ENCODE measurements around the gene ARHGAP22. TPM values are rescaled to one million over a fixed set of nuclear protein-coding genes. Genes with fewer than 3 reads are reported as not detected.
A peak's percentile ranks its signal among the peaks of the same experiment; 100 is the strongest.

The ARHGAP22 gene
- polyA plus RNA-seq, 1 experiment: 7.2 TPM

DNA sequence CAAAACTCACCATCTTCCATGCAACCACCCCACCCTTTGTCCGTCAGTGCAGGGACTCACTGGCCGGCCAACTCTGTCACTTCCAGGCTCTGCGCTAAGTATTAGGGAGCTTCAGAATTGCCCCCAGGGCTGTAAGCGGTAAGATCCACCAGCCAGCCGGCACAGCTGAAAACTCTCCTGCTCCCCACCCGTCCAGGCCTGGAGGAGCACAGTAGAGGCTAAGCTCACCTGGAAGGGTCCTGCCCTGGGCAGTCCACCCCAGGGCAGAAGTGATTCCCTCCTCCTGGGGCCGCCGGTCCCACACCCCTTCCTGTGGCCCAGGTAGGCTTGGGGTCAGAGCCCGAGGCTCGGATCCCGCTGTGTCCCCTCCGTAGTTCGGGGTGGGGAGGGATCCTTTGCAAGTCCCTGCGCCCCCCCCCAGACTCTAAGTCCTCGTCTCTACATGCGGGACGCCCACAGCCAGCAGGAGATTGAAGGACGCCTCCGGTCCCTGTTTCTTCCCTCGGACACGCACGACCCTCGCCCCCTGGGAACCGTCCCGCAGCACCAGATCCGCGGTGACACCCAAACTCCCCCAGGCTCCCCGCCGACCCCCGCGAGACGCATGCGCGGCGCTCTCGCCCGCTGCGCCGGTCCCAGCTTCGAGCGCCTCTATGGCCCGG is 138.9 kb downstream of the ARHGAP22 start:
- no peak overlapping the region; the same call in 1 of the 2 replicates for H3K4me3 ChIP-seq (ENCODE audit: low read depth, low read length)
- H3K36me3 ChIP-seq (ENCODE audit: control insufficient read depth, insufficient read depth, low read length): no peaks in the 10 kb centered on the region; the same call in 1 of the 2 replicates
- POLR2A ChIA-PET: no interaction called here
- DNase-seq (ENCODE audit: low read depth): no peak
- H3K27me3 ChIP-seq (ENCODE audit: control insufficient read depth, insufficient read depth, low read length): no peaks in the 10 kb centered on the region
- CTCF ChIA-PET: no interaction called here
- TF ChIP-seq, protein P1, sequence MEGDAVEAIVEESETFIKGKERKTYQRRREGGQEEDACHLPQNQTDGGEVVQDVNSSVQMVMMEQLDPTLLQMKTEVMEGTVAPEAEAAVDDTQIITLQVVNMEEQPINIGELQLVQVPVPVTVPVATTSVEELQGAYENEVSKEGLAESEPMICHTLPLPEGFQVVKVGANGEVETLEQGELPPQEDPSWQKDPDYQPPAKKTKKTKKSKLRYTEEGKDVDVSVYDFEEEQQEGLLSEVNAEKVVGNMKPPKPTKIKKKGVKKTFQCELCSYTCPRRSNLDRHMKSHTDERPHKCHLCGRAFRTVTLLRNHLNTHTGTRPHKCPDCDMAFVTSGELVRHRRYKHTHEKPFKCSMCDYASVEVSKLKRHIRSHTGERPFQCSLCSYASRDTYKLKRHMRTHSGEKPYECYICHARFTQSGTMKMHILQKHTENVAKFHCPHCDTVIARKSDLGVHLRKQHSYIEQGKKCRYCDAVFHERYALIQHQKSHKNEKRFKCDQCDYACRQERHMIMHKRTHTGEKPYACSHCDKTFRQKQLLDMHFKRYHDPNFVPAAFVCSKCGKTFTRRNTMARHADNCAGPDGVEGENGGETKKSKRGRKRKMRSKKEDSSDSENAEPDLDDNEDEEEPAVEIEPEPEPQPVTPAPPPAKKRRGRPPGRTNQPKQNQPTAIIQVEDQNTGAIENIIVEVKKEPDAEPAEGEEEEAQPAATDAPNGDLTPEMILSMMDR (IDR thresholded peaks at IDR 0.05; ENCODE audit: insufficient read depth, low read depth, low read length): no peak

DNA sequence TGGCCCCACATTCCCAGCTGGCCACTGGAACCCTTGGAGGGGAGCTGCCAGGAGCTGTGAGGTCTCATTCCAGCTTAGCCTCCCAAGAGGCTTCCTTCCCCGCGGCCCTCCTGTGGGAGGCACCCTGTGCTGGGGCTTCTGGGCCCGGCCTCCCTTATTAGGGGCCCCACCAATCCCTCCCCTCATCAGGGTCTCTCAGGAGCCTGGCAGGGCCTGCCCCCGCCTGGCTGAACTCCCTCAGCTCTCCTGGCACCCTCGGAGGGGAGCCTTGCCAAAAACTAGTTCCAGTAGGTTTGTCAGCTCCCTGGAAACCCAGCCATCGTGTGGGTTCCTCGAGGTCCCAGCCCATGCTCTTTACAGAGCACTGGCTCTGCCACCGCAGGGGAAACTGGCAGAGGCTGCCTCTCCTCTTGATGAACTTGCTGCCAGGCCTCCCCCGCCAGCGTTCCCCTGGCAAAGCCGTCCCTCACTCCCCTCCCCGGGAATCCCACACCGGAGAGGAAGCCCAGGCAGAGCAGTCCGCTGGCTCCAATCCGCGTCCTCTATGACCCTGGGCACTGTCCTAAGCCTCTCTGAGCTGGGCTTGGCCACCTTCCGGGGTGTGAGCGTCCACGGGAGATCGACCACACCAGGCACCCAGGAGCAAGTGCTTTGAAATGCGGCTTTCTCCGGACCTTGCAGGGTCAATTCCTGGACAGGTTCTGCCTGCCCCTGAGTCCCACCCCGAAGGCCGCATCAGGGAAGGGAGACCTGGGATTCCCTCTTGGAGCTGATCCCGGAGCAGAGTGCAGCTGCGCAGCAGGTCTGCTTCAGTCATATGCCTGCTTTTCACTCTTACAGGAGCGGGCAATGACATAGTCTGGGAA is 139.8 kb downstream of the ARHGAP22 start:
- TF ChIP-seq, protein P1 (IDR thresholded peaks at IDR 0.05; ENCODE audit: insufficient read depth, low read depth, low read length): no peak
- no peak for DNase-seq (ENCODE audit: low read depth)
- ChIA-PET POLR2A (no interaction called here), CTCF (interaction anchor here (0.9 kb wide), 1 partner anchor 190 kb away, joined by 3 read pairs; no protein-coding TSS in a partner anchor)
- Histone ChIP-seq H3K36me3 (ENCODE audit: control insufficient read depth, insufficient read depth, low read length) (no peaks in the 10 kb centered on the region; the same call in 1 of the 2 replicates), H3K27me3 (ENCODE audit: control insufficient read depth, insufficient read depth, low read length) (no peaks in the 10 kb centered on the region), H3K4me3 (ENCODE audit: low read depth, low read length) (no peak overlapping the region)

DNA sequence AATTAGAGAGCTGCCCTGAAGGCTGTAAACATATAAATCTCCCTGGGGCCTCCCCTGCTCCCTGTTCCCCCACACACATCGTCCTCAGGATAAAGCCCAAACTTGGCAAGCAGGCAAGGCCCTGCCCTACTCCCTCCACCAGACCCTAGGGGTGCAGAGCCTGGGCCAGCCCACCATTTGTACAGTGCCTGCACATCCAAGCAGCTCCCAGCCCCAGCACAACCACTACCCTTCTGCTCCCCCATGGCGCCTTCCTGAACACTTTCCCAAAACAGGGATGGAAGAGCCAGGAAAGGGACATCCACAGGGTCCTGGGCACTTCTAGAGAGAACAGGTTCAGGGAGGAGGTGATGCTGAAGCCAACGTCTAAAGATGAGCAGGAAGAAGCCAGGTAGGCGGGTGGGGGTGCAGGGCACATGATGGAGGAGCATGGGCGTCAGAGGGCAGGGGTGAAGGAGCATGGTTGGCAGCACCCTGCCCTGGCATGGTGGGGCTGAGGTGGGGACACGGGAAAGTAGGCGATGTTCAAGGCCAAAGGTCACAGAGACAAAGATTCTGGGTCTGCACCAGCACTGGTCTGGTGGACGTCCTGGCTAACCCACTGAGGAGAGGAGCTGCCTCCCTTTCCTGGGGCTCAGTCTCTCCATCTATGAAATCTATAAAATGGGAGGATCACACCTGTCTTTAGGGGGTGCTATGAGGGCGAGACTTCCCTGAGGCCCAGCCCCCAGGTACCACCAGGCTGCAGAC is 140.6 kb downstream of the ARHGAP22 start:
- TF ChIP-seq, protein P1 (IDR thresholded peaks at IDR 0.05; ENCODE audit: insufficient read depth, low read depth, low read length): no peak

DNA sequence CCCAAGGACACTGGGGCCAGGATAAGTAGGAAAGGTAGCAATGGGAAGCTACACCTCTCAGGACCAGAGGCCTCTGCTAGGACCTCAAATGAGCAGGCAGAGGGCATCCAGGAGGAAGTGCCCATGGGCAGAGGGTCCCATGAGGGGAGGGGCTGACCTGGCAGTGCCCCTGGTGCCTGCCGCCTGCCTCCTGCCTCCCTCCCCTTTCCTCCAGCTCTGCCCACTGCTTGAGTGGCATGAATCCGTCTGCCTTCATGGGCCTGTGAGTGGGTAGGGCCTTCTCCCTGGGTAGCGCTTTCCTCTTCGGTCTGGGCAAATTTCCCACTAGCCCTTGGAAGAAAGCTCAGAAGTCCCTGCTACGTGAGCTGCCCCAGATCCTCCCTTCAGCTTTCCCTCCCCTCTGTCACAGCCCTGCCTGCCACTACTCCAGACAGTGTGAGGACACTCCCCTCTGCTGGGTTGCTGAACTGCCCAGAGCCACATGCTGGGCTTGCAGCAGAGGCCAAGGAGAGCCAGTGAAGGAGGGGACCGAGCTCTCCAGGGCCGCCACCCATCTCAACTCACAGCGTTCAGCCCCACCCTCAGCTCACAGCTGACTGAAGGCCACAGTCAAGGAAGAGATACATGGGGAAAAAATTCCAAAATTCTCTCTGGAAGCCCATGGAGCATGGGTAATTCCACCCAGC is 141.4 kb downstream of the ARHGAP22 start:
- ChIA-PET CTCF (interaction anchor here (0.8 to 1.9 kb wide), 4 partner anchors 9 to 193 kb away, joined by 3 to 9 read pairs (median 5); no protein-coding TSS in a partner anchor), POLR2A (no interaction called here)
- Histone ChIP-seq H3K27me3 (ENCODE audit: control insufficient read depth, insufficient read depth, low read length) (no peaks in the 10 kb centered on the region), H3K36me3 (ENCODE audit: control insufficient read depth, insufficient read depth, low read length) (no peaks in the 10 kb centered on the region; the same call in 1 of the 2 replicates), H3K4me3 (ENCODE audit: low read depth, low read length) (no peak overlapping the region)
- TF ChIP-seq, protein P1 (IDR thresholded peaks at IDR 0.05; ENCODE audit: insufficient read depth, low read depth, low read length): 0 out of 2 replicates have a peak, but pooled peaks have one; percentile 10
- DNase-seq (ENCODE audit: low read depth): no peak

More for the DNA sequence above, 140.6 kb downstream of the ARHGAP22 start:
- POLR2A ChIA-PET: no interaction called here
- H3K27me3 ChIP-seq (ENCODE audit: control insufficient read depth, insufficient read depth, low read length): no peaks in the 10 kb centered on the region
- DNase-seq (ENCODE audit: low read depth): no peak
- H3K36me3 ChIP-seq (ENCODE audit: control insufficient read depth, insufficient read depth, low read length): no peaks in the 10 kb centered on the region; the same call in 1 of the 2 replicates
- H3K4me3 ChIP-seq (ENCODE audit: low read depth, low read length): no peak overlapping the region
- CTCF ChIA-PET: interaction anchor here (0.8 to 1.9 kb wide), 4 partner anchors 8 to 192 kb away, joined by 3 to 9 read pairs (median 4); no protein-coding TSS in a partner anchor

All from BJ (cell line).